Ishikawa (cell line): ENCODE measurements around the gene PLK2.
A peak's percentile ranks its signal among the peaks of the same experiment; 100 is the strongest.

Experiments used
- CEBPB ChIP-seq: IDR thresholded peaks from 2 replicates; pipeline ENCODE4 v1.6.1; 2012
- CREB1 ChIP-seq: IDR thresholded peaks from 2 replicates; pipeline ENCODE4 v1.6.1; 2012; ENCODE audit warnings: low read depth
- EGR1 ChIP-seq: IDR thresholded peaks from 2 replicates; pipeline ENCODE4 v1.6.1; 2012
- EP300 ChIP-seq: IDR thresholded peaks from 2 replicates; pipeline ENCODE4 v1.6.1; 2012; ENCODE audit warnings: borderline replicate concordance
- FOXM1 ChIP-seq: IDR thresholded peaks from 2 replicates; pipeline ENCODE4 v1.6.1; 2012; ENCODE audit warnings: low read depth, borderline replicate concordance
- MAX ChIP-seq: IDR thresholded peaks from 2 replicates; pipeline ENCODE4 v1.6.1; 2012
- NFIC ChIP-seq: IDR thresholded peaks from 2 replicates; pipeline ENCODE4 v1.6.1; 2012
- RAD21 ChIP-seq: IDR thresholded peaks from 2 replicates; pipeline ENCODE4 v1.6.1; 2012; ENCODE audit warnings: low read depth
- REST ChIP-seq: IDR thresholded peaks from 2 replicates; pipeline ENCODE4 v1.6.1; 2012; ENCODE audit warnings: low read depth, mild to moderate bottlenecking
- TAF1 ChIP-seq: IDR thresholded peaks from 2 replicates; pipeline ENCODE4 v1.6.1; 2012; ENCODE audit warnings: low read depth, mild to moderate bottlenecking
- TCF12 ChIP-seq: IDR thresholded peaks from 2 replicates; pipeline ENCODE4 v1.6.1; 2012; ENCODE audit warnings: low read depth
- TEAD4 ChIP-seq: IDR thresholded peaks from 2 replicates; pipeline ENCODE4 v1.6.1; 2012
- USF1 ChIP-seq: IDR thresholded peaks from 2 replicates; pipeline ENCODE4 v1.6.1; 2012
- YY1 ChIP-seq: IDR thresholded peaks from 2 replicates; pipeline ENCODE4 v1.6.1; 2012; ENCODE audit warnings: low read depth
- ZBTB7A ChIP-seq: IDR thresholded peaks from 2 replicates; pipeline ENCODE4 v1.6.1; 2012; ENCODE audit warnings: low read depth

Gene PLK2

GRCh38 chr5:58412932-58413331 lies 47.0 kb downstream of the PLK2 start:
- TF ChIP-seq TCF12 (no peak), TAF1 (no peak), ZBTB7A (no peak)

GRCh38 chr5:58412081-58412480 lies 47.8 kb downstream of the PLK2 start:
- TF ChIP-seq MAX = no peak
- TF ChIP-seq USF1 = no peak
- TF ChIP-seq CEBPB = no peak
- no peak for TF ChIP-seq YY1
- TF ChIP-seq ZBTB7A = no peak
- no peak for TF ChIP-seq TCF12
- no peak for TF ChIP-seq TAF1
- no peak for TF ChIP-seq CREB1
- TF ChIP-seq NFIC = no peak
- no peak for TF ChIP-seq EP300
- TF ChIP-seq RAD21 = no peak
- TF ChIP-seq TEAD4 = no peak
- TF ChIP-seq EGR1 = no peak
- TF ChIP-seq REST = no peak
- TF ChIP-seq FOXM1 = no peak

- TF ChIP-seq CREB1 = no peak
- TF ChIP-seq EP300 = no peak
- no peak for TF ChIP-seq YY1
- TF ChIP-seq USF1 = no peak
- no peak for TF ChIP-seq TEAD4
- no peak for TF ChIP-seq ZBTB7A
- TF ChIP-seq TAF1 = no peak
- no peak for TF ChIP-seq EGR1
- no peak for TF ChIP-seq FOXM1
- no peak for TF ChIP-seq NFIC
- TF ChIP-seq RAD21 = no peak
- TF ChIP-seq CEBPB = no peak
- TF ChIP-seq MAX = no peak
- no peak for TF ChIP-seq TCF12
Observed at GRCh38 chr5:58411372-58411771, 48.5 kb downstream of the PLK2 start.

GRCh38 chr5:58410441-58410840 lies 49.4 kb downstream of the PLK2 start:
- TF ChIP-seq CEBPB (peak; percentile 69), FOXM1 (peak; percentile 29; the same call in 1 of the 2 replicates), EP300 (peak; percentile 50; the same call in 1 of the 2 replicates), TAF1 (no peak), TEAD4 (peak; percentile 75)

- TF ChIP-seq NFIC (no peak), TAF1 (no peak), TEAD4 (no peak), FOXM1 (no peak), TCF12 (no peak), REST (no peak), CEBPB (no peak), YY1 (no peak), CREB1 (no peak), EGR1 (no peak), USF1 (no peak), MAX (no peak), ZBTB7A (no peak), RAD21 (no peak), EP300 (no peak)
Observed at GRCh38 chr5:58407042-58407719, 52.7 kb downstream of the PLK2 start.
